Caki2 (cell line): ENCODE data around the gene POLR1A. TPM values are rescaled to one million over a fixed set of nuclear protein-coding genes. Genes with fewer than 3 reads are reported as not detected.

Experiments used
- DNase-seq: peaks from one replicate; pipeline ENCODE4 v3.0.0-alpha.2; 2015; ENCODE audit warnings: low read depth
- in situ Hi-C: cut with HindIII; loops from 2 replicates; pipeline ENCODE4 v1.10.0; 2016; ENCODE audit warnings: low sequenced_read_pairs, low pct_unique_long_range_greater_than_20kb, mixed read lengths
- total RNA-seq: library from RNA; depleted of rRNA; stranded (reverse); fragments of >200 nt; shearing (Covaris generic); gene quantifications from 2 replicates; pipeline ENCODE4 v1.2.3, GENCODE V29; 2014; ENCODE audit warnings: low replicate concordance

The POLR1A gene
- total RNA-seq, 1 experiment from 2014 or later, result 13.5 TPM

GRCh38 chr2:86031606-86032005, 74.1 kb downstream of the POLR1A start:
- DNase-seq, result no peak
- in situ Hi-C loops, result no loop called here

GRCh38 chr2:86031151-86031550, 74.5 kb downstream of the POLR1A start:
- in situ Hi-C loops, result no loop called here

GRCh38 chr2:86029873-86030272, 75.8 kb downstream of the POLR1A start:
- DNase-seq, result no peak
- in situ Hi-C loops, result no loop called here

More at GRCh38 chr2:86031151-86031550, 74.5 kb downstream of the POLR1A start:
- no peak for DNase-seq

- in situ Hi-C loops, result no loop called here
- no peak for DNase-seq
These were observed 76.8 kb downstream of the POLR1A start for GRCh38 chr2:86028766-86029381.

- DNase-seq, result no peak
- in situ Hi-C loops, result no loop called here
These were observed 77.5 kb downstream of the POLR1A start for GRCh38 chr2:86027922-86028765.

- in situ Hi-C loops, result no loop called here
- no peak for DNase-seq
These were observed 78.3 kb downstream of the POLR1A start for GRCh38 chr2:86027196-86027921.

- in situ Hi-C loops, result no loop called here
- no peak for DNase-seq
These were observed 79.0 kb downstream of the POLR1A start for GRCh38 chr2:86026744-86027065.

GRCh38 chr2:86025976-86026743, 79.5 kb downstream of the POLR1A start:
- in situ Hi-C loops, result no loop called here
- no peak for DNase-seq

- DNase-seq, result no peak
- in situ Hi-C loops, result no loop called here
These were observed 80.4 kb downstream of the POLR1A start for GRCh38 chr2:86025229-86025820.

- DNase-seq, result no peak
- in situ Hi-C loops, result no loop called here
These were observed 82.3 kb downstream of the POLR1A start for GRCh38 chr2:86023366-86023712.

GRCh38 chr2:86022661-86023365, 82.9 kb downstream of the POLR1A start:
- in situ Hi-C loops, result no loop called here
- no peak for DNase-seq

GRCh38 chr2:86021396-86022378, 84.0 kb downstream of the POLR1A start:
- in situ Hi-C loops, result no loop called here
- no peak for DNase-seq

- in situ Hi-C loops, result no loop called here
- DNase-seq, result no peak
These were observed 84.7 kb downstream of the POLR1A start for GRCh38 chr2:86020984-86021383.

GRCh38 chr2:86019121-86019520, 86.6 kb downstream of the POLR1A start:
- in situ Hi-C loops, result no loop called here
- no peak for DNase-seq

GRCh38 chr2:86017901-86018896, 87.5 kb downstream of the POLR1A start:
- peak; percentile 34 for DNase-seq
- in situ Hi-C loops, result no loop called here

GRCh38 chr2:86016581-86016980, 89.1 kb downstream of the POLR1A start:
- in situ Hi-C loops, result no loop called here
- no peak for DNase-seq
